Skeletal muscle cell (primary cell): ENCODE results near the gene GATAD2A.
"Not testable (repeated sequence)": the region's sequence is repeated elsewhere in the genome, so short reads cannot be mapped to it uniquely, and the experiment has no call there.

ENCODE experiments used
- DNase-seq: peaks from one replicate; pipeline ENCODE4 v3.0.0-alpha.2; 2010; ENCODE audit warnings: low read depth
- H3K4me3 ChIP-seq: 2 replicates; pipeline ENCODE4 v1.5.1; 2011; ENCODE audit warnings: low read depth, mild to moderate bottlenecking, control low read depth, low read length, moderate library complexity

GATAD2A gene

GRCh38 chr19:19385896-19386869 is 19.3 kb upstream of the GATAD2A start:
- H3K4me3 ChIP-seq: peak overlapping the region; percentile 84
- DNase-seq: no peak

- DNase-seq: no peak
- H3K4me3 ChIP-seq: peak overlapping the region; percentile 84
Measured at GRCh38 chr19:19387108-19387507, 18.4 kb upstream of the GATAD2A start.

- H3K4me3 ChIP-seq: no peak overlapping the region
Measured at GRCh38 chr19:19388568-19389555, 16.6 kb upstream of the GATAD2A start.

GRCh38 chr19:19389683-19390082 is 15.8 kb upstream of the GATAD2A start:
- not testable (repeated sequence) for DNase-seq, H3K4me3 ChIP-seq

More at GRCh38 chr19:19388568-19389555, 16.6 kb upstream of the GATAD2A start:
- DNase-seq: no peak

- H3K4me3 ChIP-seq, DNase-seq: not testable (repeated sequence)
Measured at GRCh38 chr19:19394333-19394732, 11.1 kb upstream of the GATAD2A start.

GRCh38 chr19:19399733-19400433 is 5.6 kb upstream of the GATAD2A start:
- H3K4me3 ChIP-seq: no peak overlapping the region
- no peak for DNase-seq

- no peak for DNase-seq
- H3K4me3 ChIP-seq: no peak overlapping the region
Measured at GRCh38 chr19:19402656-19403372, 2.7 kb upstream of the GATAD2A start.

GRCh38 chr19:19403373-19403901 is 2.0 kb upstream of the GATAD2A start:
- no peak for DNase-seq
- no peak overlapping the region for H3K4me3 ChIP-seq

GRCh38 chr19:19405971-19406877 is 749 bp downstream of the GATAD2A start:
- no peak for DNase-seq
- peak overlapping the region; percentile 83 for H3K4me3 ChIP-seq

GRCh38 chr19:19406878-19407632 is 1.6 kb downstream of the GATAD2A start:
- no peak for DNase-seq
- peak overlapping the region; percentile 83 for H3K4me3 ChIP-seq

- DNase-seq: no peak
- H3K4me3 ChIP-seq: peak overlapping the region; percentile 83
Measured at GRCh38 chr19:19407633-19407930, 2.1 kb downstream of the GATAD2A start.

- DNase-seq: no peak
- no peak overlapping the region for H3K4me3 ChIP-seq
Measured at GRCh38 chr19:19409205-19409604, 3.7 kb downstream of the GATAD2A start.

- H3K4me3 ChIP-seq: no peak overlapping the region
- no peak for DNase-seq
Measured at GRCh38 chr19:19409631-19410030, 4.2 kb downstream of the GATAD2A start.

GRCh38 chr19:19410553-19411550 is 5.4 kb downstream of the GATAD2A start:
- H3K4me3 ChIP-seq: no peak overlapping the region
- DNase-seq: no peak

GRCh38 chr19:19416280-19416679 is 10.8 kb downstream of the GATAD2A start:
- no peak for DNase-seq
- no peak overlapping the region for H3K4me3 ChIP-seq

- no peak for DNase-seq
- H3K4me3 ChIP-seq: no peak overlapping the region
Measured at GRCh38 chr19:19417046-19417445, 11.6 kb downstream of the GATAD2A start.
